NOMO-1 treated with dmso at 0.1 percent for 144 hours (cell line): ENCODE results near the gene TTLL8.
"Not testable (repeated sequence)": the region's sequence is repeated elsewhere in the genome, so short reads cannot be mapped to it uniquely, and the experiment has no call there.

Experiments used
- DNase-seq: peaks from one replicate; lab custom pipeline; 2025; ENCODE audit not compliant: unreplicated experiment; lab: John Stamatoyannopoulos, UW

The TTLL8 gene

GRCh38 chr22:49992921-49993648, 65.0 kb downstream of the TTLL8 start:
- peak; percentile 63 for DNase-seq

DNA sequence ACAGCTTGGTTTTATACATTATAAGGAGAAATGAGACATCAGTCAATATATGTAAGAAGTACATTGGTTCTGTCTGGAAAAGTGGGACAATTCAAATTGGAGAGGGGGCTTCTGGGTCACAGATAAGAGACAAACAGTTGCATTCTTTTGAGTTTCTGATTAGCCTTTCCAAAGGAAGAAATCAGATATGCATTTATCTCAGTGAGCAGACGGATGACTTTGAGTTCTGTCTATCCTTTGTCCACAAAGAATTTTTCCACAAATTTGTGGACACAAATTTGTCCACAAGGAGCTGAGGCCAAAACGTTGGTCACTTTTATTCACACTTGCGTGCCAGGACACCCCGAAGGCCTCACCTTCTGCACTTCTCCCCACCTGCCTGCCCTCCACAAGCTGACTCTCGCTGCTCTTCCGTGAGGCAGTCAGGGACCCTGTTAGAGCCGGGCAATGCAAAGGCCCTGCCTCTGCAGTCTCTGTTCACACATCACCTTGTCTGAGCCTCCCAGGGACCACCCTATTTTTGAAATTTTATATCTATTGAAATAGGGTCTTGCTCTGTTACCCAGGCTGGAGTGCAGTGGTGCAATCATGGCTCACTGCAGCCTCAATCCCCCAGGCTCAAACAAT, 66.1 kb downstream of the TTLL8 start:
- DNase-seq, result no peak

DNA sequence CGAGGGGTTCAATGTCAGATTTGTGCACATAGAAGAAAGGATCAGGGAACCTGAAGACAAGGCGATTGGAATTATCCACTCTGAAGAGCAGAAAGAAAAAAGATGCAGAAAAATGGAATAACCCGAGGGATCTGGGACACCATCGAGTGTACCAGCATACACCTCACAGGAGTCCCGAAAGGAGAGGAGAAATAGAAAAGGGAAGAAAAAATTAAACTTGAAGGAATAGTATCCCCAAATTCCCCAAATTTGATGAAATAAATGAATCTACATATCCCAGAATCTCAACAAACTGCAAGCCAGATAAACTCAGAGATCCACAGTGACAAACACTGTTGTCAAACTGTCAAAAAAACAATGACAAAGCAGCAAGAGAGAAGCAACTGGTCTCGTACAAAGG, 66.9 kb downstream of the TTLL8 start:
- no peak for DNase-seq

- not testable (repeated sequence) for DNase-seq
These were observed 68.3 kb downstream of the TTLL8 start for GRCh38 chr22:49989826-49990225.

DNA sequence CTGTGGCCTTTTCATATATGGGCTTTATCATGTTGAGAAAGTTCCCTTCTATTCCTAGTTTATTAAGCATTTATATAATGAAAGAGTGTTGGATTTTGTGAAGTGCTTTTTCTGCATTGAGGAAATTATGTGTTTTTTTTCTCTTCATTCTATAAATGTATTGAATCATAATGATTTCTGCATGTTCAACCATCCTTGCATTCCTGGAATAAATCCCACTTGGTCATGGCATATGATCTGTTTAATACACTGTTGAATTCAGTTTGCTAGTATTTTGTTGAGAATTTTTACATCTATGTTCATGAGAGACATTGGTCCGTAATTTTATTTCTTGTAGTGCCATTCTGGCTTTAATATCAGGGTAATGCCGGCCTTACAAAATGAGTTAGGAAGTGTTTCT, 71.8 kb downstream of the TTLL8 start:
- DNase-seq, result no peak

- DNase-seq, result no peak
These were observed 74.7 kb downstream of the TTLL8 start for GRCh38 chr22:49983148-49984042.

DNA sequence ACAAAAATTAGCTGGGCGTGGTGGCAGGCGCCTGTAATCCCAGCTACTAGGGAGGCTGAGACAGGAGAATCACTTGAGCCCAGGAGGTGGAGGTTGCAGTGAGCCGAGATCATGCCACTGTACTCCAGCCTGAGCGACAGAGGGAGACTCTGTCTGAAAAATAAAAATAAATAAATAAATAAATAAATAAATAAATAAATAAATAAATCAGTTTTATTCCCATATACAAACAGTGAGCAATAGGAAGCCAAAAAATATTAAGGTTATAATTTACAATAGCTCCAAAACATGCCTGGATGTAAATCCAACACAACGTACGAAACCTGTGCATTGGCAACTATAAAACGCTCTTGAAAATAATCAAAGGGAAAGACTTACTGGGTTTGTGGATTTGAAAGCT, 76.3 kb downstream of the TTLL8 start:
- DNase-seq, result not testable (repeated sequence)

GRCh38 chr22:49979587-49980264, 78.4 kb downstream of the TTLL8 start:
- peak; percentile 19 for DNase-seq

DNA sequence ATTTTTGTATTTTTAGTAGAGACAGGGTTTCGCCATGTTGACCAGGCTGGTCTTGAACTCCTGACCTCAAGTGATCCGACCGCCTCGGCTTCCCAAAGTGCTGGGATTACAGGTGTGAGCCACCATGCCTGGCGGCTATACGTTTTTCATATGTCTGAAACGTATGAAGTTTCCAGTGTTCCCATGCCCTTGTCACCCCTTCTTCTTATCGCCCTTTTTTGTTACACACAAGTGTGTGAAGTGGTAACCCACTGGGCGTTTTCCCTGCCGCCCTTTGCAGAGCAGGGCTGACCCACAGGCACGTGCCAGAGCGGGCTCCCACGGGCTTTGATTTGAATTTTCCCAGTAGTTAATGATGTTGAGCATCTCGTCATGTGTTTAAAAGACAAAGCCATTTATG, 80.5 kb downstream of the TTLL8 start:
- no peak for DNase-seq

DNA sequence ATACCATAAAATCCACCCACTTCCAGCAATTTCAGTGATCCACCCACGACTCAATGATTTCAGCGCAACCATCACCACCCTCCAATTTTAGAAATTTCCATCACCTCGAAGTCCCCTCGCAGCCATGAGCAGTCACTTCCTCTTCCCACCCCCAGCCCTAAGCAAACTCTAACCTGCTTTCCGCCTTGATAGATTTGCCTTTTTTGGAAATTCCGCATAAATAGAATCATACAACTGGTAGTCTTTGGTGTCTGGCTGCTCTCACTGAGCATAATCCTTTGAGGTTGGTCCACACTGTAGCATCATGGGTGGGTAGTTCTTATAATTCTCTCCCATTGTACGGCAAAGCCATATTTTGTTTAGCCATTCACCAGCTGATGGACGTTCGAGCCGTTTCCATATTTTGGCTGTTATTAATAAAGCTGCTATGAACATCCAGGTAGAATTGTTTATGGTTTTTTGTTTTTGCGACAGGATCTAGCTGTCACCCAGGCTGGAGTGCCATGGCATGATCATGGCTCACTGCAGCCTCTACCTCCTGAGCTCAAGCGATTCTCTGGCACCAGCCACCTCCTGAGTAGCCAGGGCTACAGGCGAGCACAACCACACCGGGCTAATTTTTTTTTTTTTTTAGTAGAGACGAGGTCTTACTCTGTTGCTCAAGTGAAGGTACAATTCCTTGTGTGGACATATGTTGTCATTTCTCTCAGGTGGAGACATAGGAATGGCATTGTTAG, 81.5 kb downstream of the TTLL8 start:
- DNase-seq, result peak; percentile 41

DNA sequence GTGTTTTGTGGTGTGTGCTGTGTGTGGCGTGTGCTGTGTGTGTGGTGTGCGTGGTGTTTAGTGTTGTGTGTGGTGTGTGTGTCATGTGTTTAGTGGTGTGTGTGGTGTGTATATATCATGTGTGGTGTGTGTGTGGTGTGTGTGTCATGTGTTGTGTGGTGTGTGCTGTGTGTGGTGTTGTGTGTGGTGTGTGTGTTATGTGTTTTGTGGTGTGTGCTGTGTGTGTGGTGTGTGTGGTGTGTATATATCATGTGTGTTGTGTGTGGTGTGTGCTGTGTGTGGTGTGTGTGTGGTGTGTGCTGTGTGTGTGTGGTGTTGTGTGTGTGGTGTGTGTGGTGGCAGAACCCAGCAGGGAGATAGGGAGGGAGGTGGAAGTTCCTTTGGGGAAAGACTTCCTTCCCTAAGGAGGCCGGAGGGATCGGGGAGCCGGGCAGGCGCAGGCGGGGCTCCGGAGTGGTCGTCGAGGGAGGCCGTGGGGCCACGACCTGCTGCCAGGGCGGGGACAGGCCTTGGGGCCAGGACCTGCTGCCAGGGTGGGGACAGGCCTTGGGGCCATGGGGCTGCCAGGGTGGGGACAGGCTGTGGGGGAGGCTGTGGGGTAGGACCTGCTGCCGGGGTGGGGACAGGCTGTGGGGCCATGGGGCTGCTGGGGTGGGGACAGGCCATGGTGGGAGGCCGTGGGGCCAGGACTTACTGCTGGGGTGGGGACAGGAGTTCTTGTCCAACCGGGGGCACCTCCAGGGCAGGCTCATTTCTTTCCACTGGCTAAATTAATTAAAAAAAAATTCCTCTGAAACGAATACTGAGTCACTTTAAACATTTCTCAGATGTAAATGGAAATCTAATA, 82.3 kb downstream of the TTLL8 start:
- no peak for DNase-seq

DNA sequence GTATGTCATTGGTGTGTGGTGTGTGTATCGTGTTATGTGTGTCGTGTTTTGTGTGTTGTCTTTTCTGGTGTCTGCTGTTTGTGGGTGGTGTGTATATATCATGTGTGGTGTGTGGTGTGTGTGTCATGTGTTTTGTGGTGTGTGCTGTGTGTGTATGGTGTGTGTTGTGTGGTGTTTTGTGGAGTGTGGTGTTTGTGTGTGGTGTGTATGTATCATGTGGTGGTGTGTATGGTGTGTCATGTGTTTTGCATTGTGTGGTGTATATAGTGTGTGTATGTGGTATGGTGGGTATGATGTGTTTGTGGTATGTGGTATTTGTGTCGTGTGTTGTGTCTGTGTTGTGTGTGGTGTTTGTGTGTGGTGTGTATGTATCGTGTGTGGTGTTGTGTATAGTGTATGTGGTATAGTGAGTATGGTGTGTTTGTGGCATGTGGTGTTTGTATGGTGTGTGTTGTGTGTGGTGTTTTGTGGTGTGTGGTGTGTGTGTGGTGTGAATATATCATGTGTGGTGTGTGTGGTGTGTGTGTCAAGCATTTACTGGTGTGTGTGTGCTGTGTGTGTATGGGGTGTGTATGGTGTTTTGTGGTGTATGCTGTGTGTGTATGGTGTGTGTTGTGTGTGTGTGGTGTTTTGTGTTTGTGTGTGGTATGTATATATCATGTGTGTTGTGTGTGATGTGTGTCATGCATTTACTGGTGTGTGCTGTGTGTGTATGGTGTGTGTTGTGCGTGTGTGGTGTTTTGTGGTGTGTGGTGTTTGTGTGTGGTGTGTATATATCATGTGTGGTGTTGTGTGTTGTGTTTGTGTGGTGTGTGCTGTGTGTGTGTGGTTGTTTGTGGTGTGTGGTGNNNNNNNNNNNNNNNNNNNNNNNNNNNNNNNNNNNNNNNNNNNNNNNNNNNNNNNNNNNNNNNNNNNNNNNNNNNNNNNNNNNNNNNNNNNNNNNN, 84.8 kb downstream of the TTLL8 start:
- no peak for DNase-seq

- no peak for DNase-seq
These were observed 85.7 kb downstream of the TTLL8 start for GRCh38 chr22:49972163-49973017.

DNA sequence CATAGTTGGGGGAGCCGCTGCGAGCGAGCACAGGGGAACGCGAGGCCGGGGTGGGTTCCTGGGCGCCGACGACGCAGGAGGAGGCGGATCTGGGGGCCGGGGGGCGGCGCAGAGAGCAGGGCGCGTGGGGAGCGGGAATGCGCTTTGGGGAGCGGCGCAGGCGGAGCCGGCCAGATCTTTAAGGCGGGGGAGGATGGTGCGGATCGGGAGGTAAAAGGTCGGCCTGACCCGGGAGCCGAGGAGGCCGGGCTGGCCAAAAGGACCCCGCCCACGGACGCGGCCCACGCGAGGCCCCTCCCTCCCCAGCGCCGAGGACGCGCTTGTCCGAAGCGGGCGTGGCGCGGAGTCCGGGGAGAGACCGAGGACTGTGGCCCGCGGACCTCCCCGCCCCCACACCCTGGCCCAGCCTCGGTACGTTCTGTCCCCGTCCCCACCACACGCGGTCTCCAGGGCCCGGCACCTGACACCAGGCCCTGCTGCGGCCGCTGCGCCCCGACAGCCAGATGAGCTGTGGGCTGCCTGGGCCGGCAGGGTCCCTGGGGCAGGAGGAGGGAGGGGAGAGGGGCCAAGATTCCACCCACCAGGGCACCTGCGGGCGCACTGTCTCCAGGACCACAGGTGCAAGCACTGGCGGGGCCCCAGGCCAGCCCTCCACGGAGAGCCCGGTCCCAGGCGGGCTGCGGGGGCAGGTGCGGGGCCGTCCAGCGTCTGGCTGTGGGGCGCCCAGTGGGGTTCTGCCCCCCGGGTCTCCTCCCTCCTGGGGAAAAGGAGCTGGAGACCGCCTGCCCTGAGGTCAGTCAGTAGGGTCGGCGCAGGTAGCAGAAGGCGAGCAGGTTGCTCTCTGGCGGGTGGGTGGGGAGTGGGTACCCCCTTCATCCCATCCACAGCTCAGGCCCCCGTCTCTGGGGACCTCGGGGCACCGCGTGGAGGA, 86.6 kb downstream of the TTLL8 start:
- peak; percentile 54 for DNase-seq

GRCh38 chr22:49970528-49971231, 87.4 kb downstream of the TTLL8 start:
- DNase-seq, result peak; percentile 98
